IMR-90 (cell line): ENCODE results near the gene TRPM6. TPM values are rescaled to one million over a fixed set of nuclear protein-coding genes. Genes with fewer than 3 reads are reported as not detected.

Experiments
- ATAC-seq: fragments of 200-7000 bp; cut with Tn5 transposase; 2 replicates; pipeline ENCODE4 v1.9.1; 2020; ENCODE audit warnings: low read depth, mild to moderate bottlenecking, moderate library complexity
- BruUV-seq: library from RNA; stranded (reverse); fragments of 400-500 nt; replicated peaks from 2 replicates; lab custom pipeline; 2021; lab: Mats Ljungman, UMichigan
- CTCF ChIA-PET: fragments of 300-600 bp; formaldehyde crosslinking; extraction: SDS; loops from one replicate; lab custom pipeline; 2021; ENCODE audit warnings: antibody characterized with exemption; lab: Yijun Ruan, JAX
- POLR2A ChIA-PET: fragments of 300-600 bp; sonication (Branson Sonifier 250); formaldehyde crosslinking; loops from one replicate; lab custom pipeline; 2022; ENCODE audit warnings: antibody characterized with exemption; ENCODE audit not compliant: unreplicated experiment; lab: Charles Lee
- DNase-seq: peaks from one replicate; pipeline ENCODE4 v3.0.0; 2013
- H2AFZ ChIP-seq: replicated peaks from 2 replicates; pipeline ENCODE3; 2013; ENCODE audit warnings: low read length, mild to moderate bottlenecking; ENCODE audit not compliant: poor library complexity
- H2AK5ac ChIP-seq: 2 replicates; pipeline ENCODE4 v1.6.1; 2013; ENCODE audit warnings: low read depth, low read length, inconsistent platforms
- H2AK9ac ChIP-seq: replicated peaks from 2 replicates; pipeline ENCODE3; 2013; ENCODE audit warnings: mild to moderate bottlenecking, low read depth, low read length, moderate library complexity; ENCODE audit not compliant: poor library complexity
- H2BK120ac ChIP-seq: 2 replicates; pipeline ENCODE4 v1.6.1; 2013; ENCODE audit warnings: low read depth, low read length, inconsistent platforms
- H2BK15ac ChIP-seq: 3 replicates; pipeline ENCODE4 v1.6.1; 2013; ENCODE audit warnings: low read depth, low read length, inconsistent platforms
- H2BK20ac ChIP-seq: 2 replicates; pipeline ENCODE4 v1.6.1; 2013; ENCODE audit warnings: low read depth, mild to moderate bottlenecking, inconsistent platforms, low read length, moderate library complexity
- H2BK5ac ChIP-seq: 2 replicates; pipeline ENCODE4 v1.6.1; 2013; ENCODE audit warnings: mild to moderate bottlenecking, low read depth, low read length, inconsistent platforms; ENCODE audit not compliant: poor library complexity, severe bottlenecking
- H3K14ac ChIP-seq: replicated peaks from 2 replicates; pipeline ENCODE4 v1.6.1; 2013; ENCODE audit warnings: low read depth, low read length, inconsistent platforms
- H3K18ac ChIP-seq: 2 replicates; pipeline ENCODE4 v1.6.1; 2013; ENCODE audit warnings: low read depth, low read length, control low read depth
- H3K23ac ChIP-seq: 2 replicates; pipeline ENCODE4 v1.6.1; 2013; ENCODE audit warnings: low read depth, low read length, inconsistent platforms
- H3K27ac ChIP-seq: 2 replicates; pipeline ENCODE4 v1.5.1; 2013; ENCODE audit warnings: mild to moderate bottlenecking, control low read depth, low read length; ENCODE audit not compliant: insufficient read depth
- H3K27me3 ChIP-seq: 2 replicates; pipeline ENCODE4 v1.6.1; 2013; ENCODE audit warnings: low read length; ENCODE audit not compliant: control insufficient read depth, insufficient read depth
- H3K36me3 ChIP-seq: 2 replicates; pipeline ENCODE4 v1.6.1; 2013; ENCODE audit warnings: low read length, mixed read lengths; ENCODE audit not compliant: control insufficient read depth, insufficient read depth
- H3K4ac ChIP-seq: 2 replicates; pipeline ENCODE4 v1.6.1; 2013; ENCODE audit warnings: low read depth, low read length, inconsistent platforms
- H3K4me1 ChIP-seq: 2 replicates; pipeline ENCODE4 v1.6.1; 2013; ENCODE audit warnings: low read length, mixed read lengths; ENCODE audit not compliant: control insufficient read depth, insufficient read depth
- H3K4me2 ChIP-seq: 2 replicates; pipeline ENCODE4 v1.6.1; 2013; ENCODE audit warnings: low read depth, mild to moderate bottlenecking, control low read depth, low read length, moderate library complexity
- H3K4me3 ChIP-seq: 2 replicates; pipeline ENCODE4 v1.5.1; 2013; ENCODE audit warnings: low read depth, mild to moderate bottlenecking, control low read depth, low read length, moderate library complexity; ENCODE audit not compliant: insufficient read depth
- H3K56ac ChIP-seq: 2 replicates; pipeline ENCODE4 v1.6.1; 2013; ENCODE audit warnings: low read length, inconsistent platforms; ENCODE audit not compliant: insufficient read depth; ENCODE audit errors: extremely low read depth
- H3K79me1 ChIP-seq, 2 experiments: 2 replicates each; pipeline ENCODE4 v1.6.1; 2013; ENCODE audit warnings: low read length in 2 of 2, inconsistent platforms in 1 of 2, low read depth in 1 of 2
- H3K9ac ChIP-seq: 2 replicates; pipeline ENCODE4 v1.6.1; 2013; ENCODE audit warnings: low read depth, low read length, control low read depth
- H3K9me1 ChIP-seq: 2 replicates; pipeline ENCODE4 v1.6.1; 2013; ENCODE audit warnings: low read length, inconsistent platforms; ENCODE audit not compliant: insufficient read depth
- H3K9me3 ChIP-seq: 2 replicates; pipeline ENCODE4 v1.6.1; 2013; ENCODE audit warnings: low read length; ENCODE audit not compliant: control insufficient read depth, insufficient read depth
- H4K20me1 ChIP-seq: 2 replicates; pipeline ENCODE4 v1.6.1; 2013; ENCODE audit warnings: low read length, inconsistent platforms; ENCODE audit not compliant: insufficient read depth
- H4K5ac ChIP-seq: 2 replicates; pipeline ENCODE4 v1.6.1; 2013; ENCODE audit warnings: mild to moderate bottlenecking, low read depth, low read length, control low read depth
- H4K8ac ChIP-seq, 2 experiments: 2 replicates each; pipeline ENCODE4 v1.6.1; 2013; ENCODE audit warnings: low read depth in 2 of 2, low read length in 2 of 2, control low read depth in 1 of 2, inconsistent platforms in 1 of 2
- H4K91ac ChIP-seq: 2 replicates; pipeline ENCODE4 v1.6.1; 2013; ENCODE audit warnings: low read depth, low read length, inconsistent platforms; ENCODE audit not compliant: insufficient read depth
- BHLHE40 ChIP-seq: fragments of 150-350 bp; IDR thresholded peaks from 2 replicates; pipeline ENCODE4 v1.6.1; 2016; ENCODE audit warnings: mild to moderate bottlenecking, low read depth, low read length
- CEBPB ChIP-seq: IDR thresholded peaks from 2 replicates; pipeline ENCODE4 v1.6.1; 2012; ENCODE audit warnings: low read depth, low read length, improper control_type of control experiment
- CHD1 ChIP-seq: IDR thresholded peaks from 2 replicates; pipeline ENCODE4 v1.6.1; 2012; ENCODE audit warnings: low read depth, low read length, improper control_type of control experiment
- MAZ ChIP-seq: IDR thresholded peaks from 2 replicates; pipeline ENCODE4 v1.6.1; 2012; ENCODE audit warnings: low read depth, mild to moderate bottlenecking, low read length, improper control_type of control experiment, moderate library complexity, borderline replicate concordance
- NFE2L2 ChIP-seq: fragments of 150-350 bp; IDR thresholded peaks from 2 replicates; pipeline ENCODE4 v1.6.1; 2016; ENCODE audit warnings: low read depth, mild to moderate bottlenecking, low read length
- RAD21 ChIP-seq: IDR thresholded peaks from 2 replicates; pipeline ENCODE4 v1.6.1; 2012; ENCODE audit warnings: low read length, improper control_type of control experiment
- RFX5 ChIP-seq: IDR thresholded peaks from 2 replicates; pipeline ENCODE4 v1.8.0; 2012; ENCODE audit warnings: low read depth, mild to moderate bottlenecking, low read length, moderate library complexity
- SMC3 ChIP-seq: fragments of 150-350 bp; IDR thresholded peaks from 2 replicates; pipeline ENCODE4 v1.6.1; 2016; ENCODE audit warnings: low read depth, mild to moderate bottlenecking, antibody characterized with exemption, low read length, moderate library complexity
- USF2 ChIP-seq: fragments of 150-350 bp; IDR thresholded peaks from 2 replicates; pipeline ENCODE4 v1.6.1; 2017; ENCODE audit warnings: mild to moderate bottlenecking, antibody characterized with exemption, low read length, low read depth
- WGBS, 2 experiments: methylation state at CpG; one replicate each; pipeline versions ENCODE4 v1.1.5 to v1.1.7; 2013; ENCODE audit warnings: missing lambda C conversion rate in 2 of 2; ENCODE audit not compliant: insufficient read length in 1 of 2; ENCODE audit errors: extremely low coverage in 2 of 2; 5-methylcytosine and 5-hydroxymethylcytosine counted together
- dilution Hi-C: fragments of 300-500 bp; cut with HindIII; formaldehyde crosslinking; loops from one replicate; pipeline ENCODE4 v1.14.3; 2018; ENCODE audit warnings: low sequenced_read_pairs; ENCODE audit not compliant: unreplicated experiment
- in situ Hi-C: fragments of 300-500 bp; cut with MboI; formaldehyde crosslinking; loops from 3 replicates; pipeline ENCODE4 v1.14.3; 2019; ENCODE audit warnings: low sequenced_read_pairs, inconsistent platforms, mixed read lengths
- intact Hi-C: fragments of 100-400 bp; cut with micrococcal nuclease; formaldehyde crosslinking; loops from 2 replicates; pipeline ENCODE4 v1.10.0; 2022
- polyA plus RNA-seq, 3 experiments: library from polyadenylated mRNA; depleted of rRNA; stranded (reverse); fragments of >200 nt; gene quantifications; 2 replicates each; pipeline ENCODE4 v1.2.3, GENCODE V29; 2012; ENCODE audit warnings: low replicate concordance in 1 of 3
- total RNA-seq: library from RNA; depleted of rRNA; stranded (reverse); fragments of >200 nt; gene quantifications from 2 replicates; pipeline ENCODE4 v1.2.3, GENCODE V29; 2012

The TRPM6 gene
- total and polyA plus RNA-seq, 2 of the 4 experiments (the other 2 are of a cell fraction) = under 0.01 to 0.02 TPM

- intact Hi-C loops = no loop called here
- DNase-seq (peak; percentile 69), ATAC-seq (peak; percentile 51; the same call in 1 of the 2 replicates)
- no peak overlapping the region for H3K18ac ChIP-seq
- no peak overlapping the region for H2BK20ac ChIP-seq
- POLR2A ChIA-PET = interaction anchor here (0.6 kb wide), 1 partner anchor 1664 kb away, joined by 3 read pairs; no protein-coding TSS in a partner anchor
- H3K56ac ChIP-seq = no peak overlapping the region
- H3K79me1 ChIP-seq = no peaks in the 10 kb centered on the region
- no peak overlapping the region for H3K27ac ChIP-seq
- no CpG with 5 or more reads among the region's 2 CpGs for WGBS, 2 experiments
- H4K91ac ChIP-seq = no peak overlapping the region
- no peak overlapping the region for H2BK15ac ChIP-seq
- no peak overlapping the region for H2AK5ac ChIP-seq
- H2AK9ac ChIP-seq = no peak overlapping the region
- no peaks in the 10 kb centered on the region for H3K27me3 ChIP-seq
- no peaks in the 10 kb centered on the region for H3K4me1 ChIP-seq
- CTCF ChIA-PET = interaction anchor here (0.8 to 1.6 kb wide), 2 partner anchors 9 to 297 kb away, joined by 3 read pairs; no protein-coding TSS in a partner anchor
- no peak overlapping the region for H4K5ac ChIP-seq
- no peak overlapping the region for H4K8ac ChIP-seq
- H3K36me3 ChIP-seq = no peaks in the 10 kb centered on the region
- H3K4me2 ChIP-seq = no peak overlapping the region
- in situ Hi-C loops = no loop called here
- H4K20me1 ChIP-seq = no peaks in the 10 kb centered on the region
- H3K9me1 ChIP-seq = no peaks in the 10 kb centered on the region
- H2BK5ac ChIP-seq = no peak overlapping the region
- no peak for TF ChIP-seq BHLHE40
- no peak for TF ChIP-seq SMC3
- TF ChIP-seq NFE2L2 = peak; percentile 12; the same call in 1 of the 2 replicates
- TF ChIP-seq MAZ = no peak
- TF ChIP-seq USF2 = no peak
- no peak for TF ChIP-seq RFX5
- TF ChIP-seq CHD1 = no peak
- TF ChIP-seq RAD21 = no peak
- peak; percentile 59; the same call in 1 of the 2 replicates for TF ChIP-seq CEBPB
- peak overlapping the region; percentile 29 for H2AFZ ChIP-seq
- dilution Hi-C loops = no loop called here
- no peak overlapping the region for H3K23ac ChIP-seq
- H3K14ac ChIP-seq = no peak overlapping the region
- no peak overlapping the region for H3K4ac ChIP-seq
- no TSS peak for BruUV-seq
- H2BK120ac ChIP-seq = no peak overlapping the region; the same call in 1 of the 2 replicates
- H3K9me3 ChIP-seq = no peaks in the 10 kb centered on the region
- H3K9ac ChIP-seq = no peak overlapping the region
- H3K4me3 ChIP-seq = no peak overlapping the region
These were observed 104.3 kb downstream of the TRPM6 start for GRCh38 chr9:74783408-74783807.
